ENCODE data around the gene OPALIN. TPM values are rescaled to one million over a fixed set of nuclear protein-coding genes. Genes with fewer than 3 reads are reported as not detected.

OPALIN gene
- total RNA-seq, 1 donor from 2014 or later = not detected

- TF ChIP-seq CTCF (IDR thresholded peaks at IDR 0.05) = no peak
- Histone ChIP-seq H3K27ac (no peak overlapping the region), H3K36me3 (no peaks in the 10 kb centered on the region), H3K27me3 (no peaks in the 10 kb centered on the region), H3K4me3 (no peak overlapping the region), H3K4me1 (no peaks in the 10 kb centered on the region), H3K9me3 (no peaks in the 10 kb centered on the region)
- DNase-seq (no peak), ATAC-seq (no peak)
- intact Hi-C loops (cut with DNase I) = no loop called here
Measured at GRCh38 chr10:96342402-96342801, 16.4 kb downstream of the OPALIN start.

GRCh38 chr10:96341219-96342182 is 17.3 kb downstream of the OPALIN start:
- DNase-seq (no peak), ATAC-seq (no peak)
- intact Hi-C loops (cut with DNase I) = no loop called here
- H3K27ac ChIP-seq = no peak overlapping the region
- no peaks in the 10 kb centered on the region for H3K36me3 ChIP-seq
- H3K27me3 ChIP-seq = no peaks in the 10 kb centered on the region
- H3K9me3 ChIP-seq = no peaks in the 10 kb centered on the region
- H3K4me1 ChIP-seq = no peaks in the 10 kb centered on the region
- H3K4me3 ChIP-seq = no peak overlapping the region
- TF ChIP-seq CTCF (IDR thresholded peaks at IDR 0.05) = no peak

- ATAC-seq (peak; percentile 78), DNase-seq (no peak)
- intact Hi-C loops (cut with DNase I) = no loop called here
Measured at GRCh38 chr10:96339956-96340904, 18.6 kb downstream of the OPALIN start.

GRCh38 chr10:96339383-96339782 is 19.4 kb downstream of the OPALIN start:
- DNase-seq (no peak), ATAC-seq (no peak)
- Histone ChIP-seq H3K27ac (no peak overlapping the region), H3K27me3 (no peaks in the 10 kb centered on the region), H3K4me3 (no peak overlapping the region), H3K36me3 (no peaks in the 10 kb centered on the region), H3K4me1 (no peaks in the 10 kb centered on the region), H3K9me3 (no peaks in the 10 kb centered on the region)
- intact Hi-C loops (cut with DNase I) = no loop called here
- TF ChIP-seq CTCF (IDR thresholded peaks at IDR 0.05) = no peak

More at GRCh38 chr10:96339956-96340904, 18.6 kb downstream of the OPALIN start:
- TF ChIP-seq CTCF (IDR thresholded peaks at IDR 0.05) = peak; percentile 67
- no peaks in the 10 kb centered on the region for H3K36me3 ChIP-seq
- no peak overlapping the region for H3K27ac ChIP-seq
- no peaks in the 10 kb centered on the region for H3K4me1 ChIP-seq
- no peak overlapping the region for H3K4me3 ChIP-seq
- H3K27me3 ChIP-seq = no peaks in the 10 kb centered on the region
- H3K9me3 ChIP-seq = no peaks in the 10 kb centered on the region

- TF ChIP-seq CTCF (IDR thresholded peaks at IDR 0.05) = no peak
- Histone ChIP-seq H3K27me3 (peaks cover 4% of the 10 kb centered on the region), H3K9me3 (no peaks in the 10 kb centered on the region), H3K36me3 (no peaks in the 10 kb centered on the region), H3K27ac (no peak overlapping the region), H3K4me3 (no peak overlapping the region), H3K4me1 (no peaks in the 10 kb centered on the region)
- no peak for DNase-seq
- intact Hi-C loops (cut with DNase I) = no loop called here
- ATAC-seq = no peak
Measured at GRCh38 chr10:96338279-96338925, 20.4 kb downstream of the OPALIN start.

Measured in upper lobe of right lung (tissue), 1 donor.